Breast epithelium (tissue), 4 donors: ENCODE results near the gene CPOX. TPM values are rescaled to one million over a fixed set of nuclear protein-coding genes. Genes with fewer than 3 reads are reported as not detected.
"Not testable (repeated sequence)": the region's sequence is repeated elsewhere in the genome, so short reads cannot be mapped to it uniquely, and the experiment has no call there.

Experiments
- DNase-seq, 2 donors: peaks; one replicate each; pipeline ENCODE4 v3.0.0-alpha.2; 2019; ENCODE audit warnings: low spot score in 2 of 2
- H3K27ac ChIP-seq, 2 donors: fragments of 200-600 bp; sonication (generic) in 1 of 2; one replicate each; pipeline ENCODE4 v1.5.1; 2016 to 2019; ENCODE audit warnings: mild to moderate bottlenecking in 1 of 2
- H3K27me3 ChIP-seq, 2 donors: fragments of 200-600 bp; sonication (generic) in 1 of 2; one replicate each; pipeline versions ENCODE4 v1.5.1 to v1.6.0; 2017 to 2019; ENCODE audit warnings: control low read depth in 1 of 2, mild to moderate bottlenecking in 1 of 2
- H3K36me3 ChIP-seq: fragments of 200-600 bp; one replicate; pipeline ENCODE4 v1.5.1; 2019
- H3K4me1 ChIP-seq, 2 donors: fragments of 200-600 bp; sonication (generic); one replicate each; pipeline ENCODE4 v1.5.1; 2016 to 2019; ENCODE audit warnings: control low read depth in 1 of 2
- H3K4me3 ChIP-seq, 3 donors: fragments of 200-600 bp; sonication (generic); 1 replicate in 2 of 3; 2 replicates in 1 of 3; pipeline ENCODE4 v1.5.1; 2016 to 2019; ENCODE audit warnings: mild to moderate bottlenecking in 3 of 3, moderate library complexity in 2 of 3
- H3K9me3 ChIP-seq, 2 donors: fragments of 200-600 bp; sonication (generic) in 1 of 2; one replicate each; pipeline ENCODE4 v1.5.1; 2016 to 2019; ENCODE audit warnings: control low read depth in 1 of 2
- CTCF ChIP-seq, 3 donors: fragments of 450-650 bp; IDR thresholded peaks; one replicate each; pipeline ENCODE4 v1.5.1; 2016 to 2017; ENCODE audit warnings: antibody characterized with exemption in 3 of 3, mild to moderate bottlenecking in 3 of 3, moderate library complexity in 3 of 3
- POLR2A ChIP-seq: fragments of 450-650 bp; IDR thresholded peaks from one replicate; pipeline ENCODE4 v1.6.1; 2016; ENCODE audit warnings: antibody characterized with exemption, mild to moderate bottlenecking, moderate library complexity
- POLR2AphosphoS5 ChIP-seq, 3 donors: sonication (generic); formaldehyde crosslinking; IDR thresholded peaks; one replicate each; pipeline ENCODE4 v1.6.1; 2017; ENCODE audit warnings: antibody characterized with exemption in 3 of 3
- intact Hi-C: fragments of 100-400 bp; cut with DNase I; formaldehyde crosslinking; loops from one replicate; pipeline ENCODE4 v1.15.1; 2023; ENCODE audit warnings: low total_unique reads
- total RNA-seq, 3 donors: library from RNA; depleted of rRNA; stranded (reverse); fragments of >200 nt; gene quantifications; one replicate each; pipeline ENCODE4 v1.1.0, GENCODE V29; 2016

The CPOX gene
- total RNA-seq, 3 donors from 2014 or later: 14.4 to 22.1 (median 15.1) TPM

DNA sequence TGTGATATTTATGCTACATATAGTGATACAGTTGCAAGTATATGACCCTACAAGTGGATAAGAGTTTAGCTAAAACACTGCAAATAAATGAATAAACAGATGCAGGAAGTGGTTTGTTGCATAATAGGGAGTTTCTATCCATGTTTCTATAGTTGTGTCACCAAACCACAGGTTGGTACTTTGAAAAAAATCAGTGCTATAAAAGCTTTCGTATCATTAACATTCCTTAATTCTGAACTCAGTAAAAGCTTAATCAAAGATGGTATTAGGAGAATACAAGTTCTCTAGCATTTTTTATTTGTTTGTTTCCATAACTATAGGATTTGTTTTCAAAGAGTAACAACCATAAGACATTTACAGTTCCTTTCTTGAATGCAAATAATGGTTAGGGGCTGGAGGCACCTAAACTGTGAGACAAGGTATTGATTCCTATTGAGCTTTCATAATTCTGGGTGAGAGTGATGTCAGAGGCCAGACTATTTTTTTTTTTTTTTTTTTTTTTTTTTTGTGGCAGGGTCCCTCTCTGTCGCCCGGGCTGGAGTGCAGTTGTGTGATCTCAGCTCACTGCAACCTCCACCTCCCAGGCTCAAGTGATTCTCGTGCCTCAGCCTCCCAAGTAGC lies 29.6 kb downstream of the CPOX start:
- Histone ChIP-seq H3K27ac (no peak overlapping the region), H3K4me1 (no peaks in the 10 kb centered on the region), H3K36me3 (no peaks in the 10 kb centered on the region), H3K4me3 (no peak overlapping the region), H3K9me3 (no peaks in the 10 kb centered on the region), H3K27me3 (no peaks in the 10 kb centered on the region)
- TF ChIP-seq POLR2A (no peak), CTCF (IDR thresholded peaks at IDR 0.05) (no peak), POLR2AphosphoS5 (IDR thresholded peaks at IDR 0.05) (no peak)
- DNase-seq: no peak
- intact Hi-C loops: no loop called here

GRCh38 chr3:98561727-98562521 lies 31.5 kb downstream of the CPOX start:
- Histone ChIP-seq H3K4me3 (no peak overlapping the region), H3K9me3 (no peaks in the 10 kb centered on the region), H3K27ac (no peak overlapping the region), H3K36me3 (no peaks in the 10 kb centered on the region), H3K4me1 (no peaks in the 10 kb centered on the region), H3K27me3 (no peaks in the 10 kb centered on the region)
- intact Hi-C loops: no loop called here
- TF ChIP-seq POLR2AphosphoS5 (IDR thresholded peaks at IDR 0.05) (no peak), CTCF (IDR thresholded peaks at IDR 0.05) (no peak), POLR2A (no peak)
- DNase-seq: no peak

- H3K36me3 ChIP-seq: no peaks in the 10 kb centered on the region
- no peaks in the 10 kb centered on the region for H3K27me3 ChIP-seq
- H3K4me3 ChIP-seq: no peak overlapping the region
- no peaks in the 10 kb centered on the region for H3K4me1 ChIP-seq
- H3K9me3 ChIP-seq: no peaks in the 10 kb centered on the region
- no peak overlapping the region for H3K27ac ChIP-seq
- no peak for DNase-seq
- intact Hi-C loops: no loop called here
- no peak for TF ChIP-seq POLR2AphosphoS5 (IDR thresholded peaks at IDR 0.05)
- TF ChIP-seq POLR2A: no peak
- TF ChIP-seq CTCF (IDR thresholded peaks at IDR 0.05): no peak
Observed at GRCh38 chr3:98560911-98561310, 32.5 kb downstream of the CPOX start.

GRCh38 chr3:98559769-98560168 lies 33.6 kb downstream of the CPOX start:
- intact Hi-C loops, H3K4me1 ChIP-seq, H3K27me3 ChIP-seq, H3K9me3 ChIP-seq, H3K36me3 ChIP-seq, H3K4me3 ChIP-seq, DNase-seq, H3K27ac ChIP-seq: not testable (repeated sequence)

DNA sequence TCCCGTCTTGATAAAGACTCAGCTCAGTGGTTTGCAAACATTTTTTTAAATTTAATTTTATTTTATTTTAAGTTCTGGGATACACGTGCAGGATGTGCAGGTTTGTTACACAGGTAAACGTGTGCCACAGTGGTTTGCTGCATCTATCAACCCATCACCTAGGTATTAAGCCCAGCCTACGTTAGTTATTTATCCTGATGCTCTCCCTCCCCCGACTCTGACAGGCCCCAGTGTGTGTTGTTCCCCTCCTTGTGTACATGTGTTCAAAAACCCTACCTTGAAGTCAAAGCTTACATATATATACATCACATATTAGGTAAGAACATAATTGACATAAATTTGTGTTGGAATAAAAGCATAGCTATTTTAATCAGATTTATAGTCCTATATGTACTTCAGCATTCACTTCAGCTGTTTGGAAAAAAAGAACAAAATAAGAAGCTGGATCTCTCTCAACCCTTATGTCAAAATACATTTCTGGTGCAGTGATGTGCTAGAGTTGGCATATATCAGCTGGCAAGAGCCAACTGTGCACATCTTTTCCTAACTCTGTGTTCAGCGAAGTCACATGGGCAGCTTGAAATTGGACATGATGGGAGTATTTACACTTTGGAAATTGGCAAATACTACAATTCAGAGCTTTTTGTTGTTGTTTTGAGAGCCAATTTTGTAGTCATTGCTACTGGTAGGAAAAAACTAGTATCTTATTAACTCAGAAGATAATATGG lies 35.1 kb downstream of the CPOX start:
- Histone ChIP-seq H3K4me3 (no peak overlapping the region), H3K9me3 (no peaks in the 10 kb centered on the region), H3K36me3 (no peaks in the 10 kb centered on the region), H3K4me1 (no peaks in the 10 kb centered on the region), H3K27me3 (peaks cover 0 to 4% of the 10 kb centered on the region in 2 donors), H3K27ac (no peak overlapping the region)
- DNase-seq: no peak
- intact Hi-C loops: no loop called here
- TF ChIP-seq POLR2AphosphoS5 (IDR thresholded peaks at IDR 0.05) (no peak), CTCF (IDR thresholded peaks at IDR 0.05) (no peak), POLR2A (no peak)
